Measurements from ENCODE around the gene WWP2.

DNA sequence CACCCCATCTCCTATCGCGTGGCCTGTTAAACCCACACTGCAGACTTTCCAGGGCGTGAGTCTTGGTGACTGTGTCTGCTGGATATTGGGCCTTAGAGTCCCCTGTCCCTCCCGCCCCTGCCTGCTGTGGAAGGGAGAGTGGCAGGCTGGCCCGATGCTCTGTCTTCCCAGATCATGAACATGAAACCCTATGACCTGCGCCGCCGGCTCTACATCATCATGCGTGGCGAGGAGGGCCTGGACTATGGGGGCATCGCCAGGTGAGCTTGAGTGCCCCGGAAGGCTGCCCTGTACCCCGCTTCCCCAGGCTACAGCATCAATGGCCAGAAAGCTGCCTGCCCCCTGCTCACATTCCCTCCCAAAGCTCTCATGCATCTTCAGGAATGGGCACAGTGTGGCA lies 169.5 kb downstream of the WWP2 start:
- TF ChIP-seq POLR2AphosphoS5 (IDR thresholded peaks at IDR 0.05; ENCODE audit: borderline replicate concordance, low read depth, low read length) (no peak), EZH2 (IDR thresholded peaks at IDR 0.05) (no peak), FOXP2 (optimal IDR thresholded peaks at IDR 0.05; ENCODE audit: control extremely low read depth, extremely low read length, insufficient read depth) (no peak)

Data from SK-N-MC (cell line).